ENCODE measurements around the gene ABCA3. TPM values are rescaled to one million over a fixed set of nuclear protein-coding genes. Genes with fewer than 3 reads are reported as not detected.

The ABCA3 gene
- total RNA-seq, 4 donors from 2014 or later: 3.4 to 8.6 (median 3.7) TPM

DNA sequence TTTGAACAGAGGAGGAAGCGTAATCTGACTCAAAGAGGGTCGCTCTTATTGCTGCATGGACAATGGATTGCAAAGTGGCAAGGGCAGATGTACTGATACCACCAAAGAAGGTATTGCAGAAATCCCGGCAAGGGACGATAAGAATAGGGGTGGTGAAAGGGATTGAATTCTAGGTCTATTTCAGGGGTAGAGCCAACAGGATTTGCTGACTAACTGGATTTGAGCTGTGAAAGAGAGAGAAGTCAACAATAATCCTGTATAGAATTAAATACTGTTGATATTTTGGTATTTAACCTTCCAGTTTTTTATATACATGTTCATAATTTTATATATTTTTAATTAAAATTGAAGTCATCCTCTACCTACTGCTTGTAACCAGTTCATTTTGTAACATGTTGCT lies 19.4 kb upstream of the ABCA3 start:
- Histone ChIP-seq H3K27me3 (peaks cover 55% of the 10 kb centered on the region), H3K9me3 (no peaks in the 10 kb centered on the region), H3K4me3 (no peak overlapping the region), H3K27ac (no peak overlapping the region), H3K36me3 (no peaks in the 10 kb centered on the region), H3K4me1 (no peaks in the 10 kb centered on the region)
- TF ChIP-seq POLR2AphosphoS5 (IDR thresholded peaks at IDR 0.05): no peak
- no peak for TF ChIP-seq CTCF (IDR thresholded peaks at IDR 0.05)
- no peak for TF ChIP-seq POLR2A (IDR thresholded peaks at IDR 0.05)
- TF ChIP-seq EP300 (IDR thresholded peaks at IDR 0.05; ENCODE audit: low read depth): no peak
- no peak for DNase-seq
- WGBS, 2 donors (ENCODE audit: low coverage in 1 of 2): 85 to 93% methylated on average over 4 of the region's 4 CpGs
- in situ Hi-C loops (cut with MboI; ENCODE audit: low pct_ligation_motif_present in 1 of 4, low pct_unique_long_range_greater_than_20kb in 1 of 4, low sequenced_read_pairs in 3 of 4) (no loop called here), intact Hi-C loops (cut with DNase I; ENCODE audit: low total_unique reads) (no loop called here)

DNA sequence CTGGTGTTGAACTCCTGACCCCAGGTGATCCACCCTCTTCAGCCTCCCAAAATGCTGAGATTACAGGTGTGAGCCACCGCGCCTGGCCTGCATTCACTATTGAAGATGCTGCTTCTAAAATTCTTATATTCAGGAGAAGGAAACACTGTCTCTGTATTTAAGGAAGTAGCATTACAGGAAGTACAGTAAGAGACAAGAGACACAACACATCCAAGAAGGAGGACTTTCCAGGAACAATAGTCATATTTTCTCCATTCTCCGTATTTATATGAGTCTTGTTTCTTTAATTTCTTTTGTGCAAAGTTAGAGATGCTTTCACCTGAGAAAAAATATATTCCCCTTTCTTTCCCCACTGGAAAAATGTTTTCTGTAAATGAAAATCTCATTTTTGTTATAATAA lies 18.3 kb upstream of the ABCA3 start:
- H3K9me3 ChIP-seq: no peaks in the 10 kb centered on the region
- in situ Hi-C loops (cut with MboI; ENCODE audit: low pct_ligation_motif_present in 1 of 4, low pct_unique_long_range_greater_than_20kb in 1 of 4, low sequenced_read_pairs in 3 of 4): no loop called here
- 92 to 95% methylated on average over 1 to 3 of the region's 3 CpGs for WGBS, 2 donors (ENCODE audit: low coverage in 1 of 2)
- no peak for DNase-seq
- no peak overlapping the region for H3K4me3 ChIP-seq
- TF ChIP-seq EP300 (IDR thresholded peaks at IDR 0.05; ENCODE audit: low read depth) (no peak), POLR2AphosphoS5 (IDR thresholded peaks at IDR 0.05) (no peak), CTCF (IDR thresholded peaks at IDR 0.05) (no peak)
- H3K27me3 ChIP-seq: peaks cover 57% of the 10 kb centered on the region
- no peaks in the 10 kb centered on the region for H3K4me1 ChIP-seq
- intact Hi-C loops (cut with DNase I; ENCODE audit: low total_unique reads): no loop called here
- H3K36me3 ChIP-seq: no peaks in the 10 kb centered on the region
- H3K27ac ChIP-seq: no peak overlapping the region

- Histone ChIP-seq H3K4me3 (no peak overlapping the region), H3K4me1 (no peaks in the 10 kb centered on the region), H3K27me3 (peaks cover 56% of the 10 kb centered on the region), H3K36me3 (no peaks in the 10 kb centered on the region), H3K9me3 (no peaks in the 10 kb centered on the region), H3K27ac (no peak overlapping the region)
- WGBS, 2 donors (ENCODE audit: low coverage in 1 of 2): 91 to 96% methylated on average over 4 of the region's 4 CpGs
- in situ Hi-C loops (cut with MboI; ENCODE audit: low pct_ligation_motif_present in 1 of 4, low pct_unique_long_range_greater_than_20kb in 1 of 4, low sequenced_read_pairs in 3 of 4) (no loop called here), intact Hi-C loops (cut with DNase I; ENCODE audit: low total_unique reads) (no loop called here)
- TF ChIP-seq POLR2AphosphoS5 (IDR thresholded peaks at IDR 0.05) (no peak), EP300 (IDR thresholded peaks at IDR 0.05; ENCODE audit: low read depth) (no peak), CTCF (IDR thresholded peaks at IDR 0.05) (no peak), POLR2A (IDR thresholded peaks at IDR 0.05) (no peak)
- no peak for DNase-seq
Observed at GRCh38 chr16:2357331-2357730, 16.8 kb upstream of the ABCA3 start.

DNA sequence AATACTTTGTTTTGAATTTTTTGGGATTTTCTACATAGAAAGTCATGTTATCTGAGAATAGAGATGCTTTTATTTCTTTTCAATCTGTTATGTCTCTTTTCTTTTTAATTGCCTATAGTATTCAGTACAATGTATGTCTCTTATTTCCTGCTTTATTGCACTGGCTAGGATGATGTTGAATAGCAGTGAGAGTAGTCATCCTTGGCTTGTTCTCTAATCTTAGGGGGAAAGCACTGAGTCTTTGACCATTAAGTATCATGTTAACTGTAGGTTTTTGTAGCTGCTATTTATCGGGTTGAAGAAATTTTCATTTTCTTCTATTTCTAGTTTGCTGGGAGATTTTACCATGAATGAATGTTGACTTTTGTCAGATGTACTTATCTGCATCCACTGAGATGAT lies 10.0 kb upstream of the ABCA3 start:
- H3K36me3 ChIP-seq: no peaks in the 10 kb centered on the region
- H3K9me3 ChIP-seq: no peaks in the 10 kb centered on the region
- DNase-seq: no peak
- H3K27ac ChIP-seq: no peak overlapping the region
- no peak overlapping the region for H3K4me3 ChIP-seq
- peaks cover 28% of the 10 kb centered on the region for H3K27me3 ChIP-seq
- no peaks in the 10 kb centered on the region for H3K4me1 ChIP-seq
- no peak for TF ChIP-seq POLR2A (IDR thresholded peaks at IDR 0.05)
- no peak for TF ChIP-seq CTCF (IDR thresholded peaks at IDR 0.05)
- no peak for TF ChIP-seq POLR2AphosphoS5 (IDR thresholded peaks at IDR 0.05)
- no peak for TF ChIP-seq EP300 (IDR thresholded peaks at IDR 0.05; ENCODE audit: low read depth)
- intact Hi-C loops (cut with DNase I; ENCODE audit: low total_unique reads) (no loop called here), in situ Hi-C loops (cut with MboI; ENCODE audit: low pct_ligation_motif_present in 1 of 4, low pct_unique_long_range_greater_than_20kb in 1 of 4, low sequenced_read_pairs in 3 of 4) (no loop called here)
- 89 to 100% methylated on average over 1 of the region's 1 CpG for WGBS, 2 donors (ENCODE audit: low coverage in 1 of 2)
